Dendritic cell treated with granulocyte-macrophage colony-stimulating factor and Interleukin-4, amounts not matched to agents 40 ng/mL and 50 ng/mL, for 4 days (primary cell): Measurements from ENCODE around the gene LHFPL3.
"Not testable (repeated sequence)": the region's sequence is repeated elsewhere in the genome, so short reads cannot be mapped to it uniquely, and the experiment has no call there.

ENCODE experiments used
- H3K27ac Mint-ChIP-seq: one replicate; pipeline ENCODE4 v1.8.0; 2022; ENCODE audit warnings: mild to moderate bottlenecking, mixed read lengths
- H3K27me3 Mint-ChIP-seq: one replicate; pipeline ENCODE4 v1.8.0; 2022; ENCODE audit warnings: mild to moderate bottlenecking, mixed read lengths
- H3K36me3 Mint-ChIP-seq: one replicate; pipeline ENCODE4 v1.8.0; 2022; ENCODE audit warnings: low read depth, mixed read lengths
- H3K4me1 Mint-ChIP-seq: one replicate; pipeline ENCODE4 v1.8.0; 2022; ENCODE audit warnings: low read depth, mixed read lengths
- H3K4me3 Mint-ChIP-seq: one replicate; pipeline ENCODE4 v1.8.0; 2022; ENCODE audit warnings: mild to moderate bottlenecking, moderate library complexity, mixed read lengths
- H3K9me3 Mint-ChIP-seq: one replicate; pipeline ENCODE4 v1.8.0; 2022; ENCODE audit warnings: mixed read lengths
- intact Hi-C: fragments of 100-400 bp; cut with micrococcal nuclease; formaldehyde crosslinking; loops from one replicate; pipeline ENCODE4 v1.15.0; 2022

Gene LHFPL3

GRCh38 chr7:104926189-104926588 lies 597.8 kb downstream of the LHFPL3 start:
- not testable (repeated sequence) for H3K4me1 Mint-ChIP-seq, H3K27ac Mint-ChIP-seq, H3K27me3 Mint-ChIP-seq, H3K36me3 Mint-ChIP-seq, H3K4me3 Mint-ChIP-seq, H3K9me3 Mint-ChIP-seq
- intact Hi-C loops = loop anchor here (5.0 kb wide), 1 partner anchor 111 kb away; no protein-coding TSS in a partner anchor

GRCh38 chr7:104926601-104927041 lies 598.2 kb downstream of the LHFPL3 start:
- Mint-ChIP-seq H3K4me1 (peaks cover 11% of the 10 kb centered on the region), H3K36me3 (no peaks in the 10 kb centered on the region), H3K9me3 (no peaks in the 10 kb centered on the region), H3K27me3 (no peaks in the 10 kb centered on the region), H3K4me3 (no peak overlapping the region), H3K27ac (peak overlapping the region; percentile 21)
- intact Hi-C loops = loop anchor here (5.0 kb wide), 1 partner anchor 111 kb away; no protein-coding TSS in a partner anchor

GRCh38 chr7:104927055-104927454 lies 598.7 kb downstream of the LHFPL3 start:
- H3K4me1 Mint-ChIP-seq = peaks cover 11% of the 10 kb centered on the region
- no peaks in the 10 kb centered on the region for H3K9me3 Mint-ChIP-seq
- no peaks in the 10 kb centered on the region for H3K36me3 Mint-ChIP-seq
- no peaks in the 10 kb centered on the region for H3K27me3 Mint-ChIP-seq
- peak overlapping the region; percentile 21 for H3K27ac Mint-ChIP-seq
- no peak overlapping the region for H3K4me3 Mint-ChIP-seq
- intact Hi-C loops = loop anchor here (5.0 kb wide), 1 partner anchor 110 kb away; no protein-coding TSS in a partner anchor

- Mint-ChIP-seq H3K27me3 (no peaks in the 10 kb centered on the region), H3K4me3 (no peak overlapping the region), H3K36me3 (no peaks in the 10 kb centered on the region), H3K4me1 (peaks cover 23% of the 10 kb centered on the region), H3K27ac (no peak overlapping the region), H3K9me3 (no peaks in the 10 kb centered on the region)
- intact Hi-C loops = loop anchor here (5.0 kb wide), 1 partner anchor 108 kb away; no protein-coding TSS in a partner anchor
Measured at GRCh38 chr7:104928721-104929400, 600.5 kb downstream of the LHFPL3 start.

GRCh38 chr7:104929921-104930320 lies 601.5 kb downstream of the LHFPL3 start:
- H3K27me3 Mint-ChIP-seq = no peaks in the 10 kb centered on the region
- H3K27ac Mint-ChIP-seq = peak overlapping the region; percentile 40
- H3K36me3 Mint-ChIP-seq = no peaks in the 10 kb centered on the region
- intact Hi-C loops = loop anchor here (5.0 kb wide), 2 partner anchors 42 to 107 kb away; no protein-coding TSS in a partner anchor
- no peak overlapping the region for H3K4me3 Mint-ChIP-seq
- H3K4me1 Mint-ChIP-seq = peaks cover 33% of the 10 kb centered on the region
- H3K9me3 Mint-ChIP-seq = no peaks in the 10 kb centered on the region

GRCh38 chr7:104931181-104931781 lies 602.9 kb downstream of the LHFPL3 start:
- intact Hi-C loops = loop anchor here (5.0 kb wide), 1 partner anchor 41 kb away; no protein-coding TSS in a partner anchor
- Mint-ChIP-seq H3K4me3 (no peak overlapping the region), H3K27me3 (no peaks in the 10 kb centered on the region), H3K4me1 (peaks cover 38% of the 10 kb centered on the region), H3K36me3 (no peaks in the 10 kb centered on the region), H3K9me3 (no peaks in the 10 kb centered on the region), H3K27ac (peak overlapping the region; percentile 54)

GRCh38 chr7:104933022-104933421 lies 604.6 kb downstream of the LHFPL3 start:
- Mint-ChIP-seq H3K4me1 (peaks cover 38% of the 10 kb centered on the region), H3K27me3 (no peaks in the 10 kb centered on the region), H3K4me3 (no peak overlapping the region), H3K9me3 (no peaks in the 10 kb centered on the region), H3K36me3 (no peaks in the 10 kb centered on the region), H3K27ac (no peak overlapping the region)
- intact Hi-C loops = loop anchor here (5.0 kb wide), 1 partner anchor 39 kb away; no protein-coding TSS in a partner anchor

- Mint-ChIP-seq H3K9me3 (no peaks in the 10 kb centered on the region), H3K4me1 (peaks cover 38% of the 10 kb centered on the region), H3K27ac (peak overlapping the region; percentile 13), H3K4me3 (no peak overlapping the region), H3K27me3 (no peaks in the 10 kb centered on the region), H3K36me3 (no peaks in the 10 kb centered on the region)
- intact Hi-C loops = loop anchor here (5.0 kb wide), 1 partner anchor 39 kb away; no protein-coding TSS in a partner anchor
Measured at GRCh38 chr7:104933521-104933988, 605.2 kb downstream of the LHFPL3 start.

- no peaks in the 10 kb centered on the region for H3K9me3 Mint-ChIP-seq
- peaks cover 38% of the 10 kb centered on the region for H3K4me1 Mint-ChIP-seq
- no peaks in the 10 kb centered on the region for H3K27me3 Mint-ChIP-seq
- H3K36me3 Mint-ChIP-seq = no peaks in the 10 kb centered on the region
- H3K4me3 Mint-ChIP-seq = no peak overlapping the region
- intact Hi-C loops = loop anchor here (5.0 kb wide), 1 partner anchor 38 kb away; no protein-coding TSS in a partner anchor
- peak overlapping the region; percentile 13 for H3K27ac Mint-ChIP-seq
Measured at GRCh38 chr7:104934665-104935064, 606.3 kb downstream of the LHFPL3 start.

- H3K27me3 Mint-ChIP-seq = no peaks in the 10 kb centered on the region
- H3K36me3 Mint-ChIP-seq = no peaks in the 10 kb centered on the region
- H3K9me3 Mint-ChIP-seq = no peaks in the 10 kb centered on the region
- H3K4me3 Mint-ChIP-seq = no peak overlapping the region
- peaks cover 38% of the 10 kb centered on the region for H3K4me1 Mint-ChIP-seq
- intact Hi-C loops = no loop called here
- H3K27ac Mint-ChIP-seq = no peak overlapping the region
Measured at GRCh38 chr7:104935276-104935675, 606.9 kb downstream of the LHFPL3 start.

GRCh38 chr7:104936546-104936945 lies 608.1 kb downstream of the LHFPL3 start:
- Mint-ChIP-seq H3K4me1 (peaks cover 40% of the 10 kb centered on the region), H3K36me3 (peaks cover 10% of the 10 kb centered on the region), H3K9me3 (no peaks in the 10 kb centered on the region), H3K27me3 (no peaks in the 10 kb centered on the region), H3K27ac (peak overlapping the region; percentile 16), H3K4me3 (no peak overlapping the region)
- intact Hi-C loops = no loop called here

- not testable (repeated sequence) for H3K4me3 Mint-ChIP-seq, H3K9me3 Mint-ChIP-seq
Measured at GRCh38 chr7:104937489-104937888, 609.1 kb downstream of the LHFPL3 start.

GRCh38 chr7:104938741-104939390 lies 610.5 kb downstream of the LHFPL3 start:
- Mint-ChIP-seq H3K4me3 (no peak overlapping the region), H3K4me1 (peaks cover 41% of the 10 kb centered on the region), H3K36me3 (peaks cover 14% of the 10 kb centered on the region), H3K9me3 (no peaks in the 10 kb centered on the region), H3K27ac (no peak overlapping the region), H3K27me3 (no peaks in the 10 kb centered on the region)
- intact Hi-C loops = no loop called here

More at GRCh38 chr7:104937489-104937888, 609.1 kb downstream of the LHFPL3 start:
- Mint-ChIP-seq H3K4me1 (peaks cover 41% of the 10 kb centered on the region), H3K36me3 (peaks cover 14% of the 10 kb centered on the region)
- intact Hi-C loops, H3K27me3 Mint-ChIP-seq, H3K27ac Mint-ChIP-seq: not testable (repeated sequence)
